NCI-H187 (cell line): Measurements from ENCODE around the gene PIN1.

Experiments
- DNase-seq, 2 experiments: peaks; one replicate each; lab custom pipeline; 2025; lab: John Stamatoyannopoulos, UW

Gene PIN1

GRCh38 chr19:9891609-9892373 is 56.7 kb downstream of the PIN1 start:
- no peak for DNase-seq
